C1 segment of cervical spinal cord (tissue), 14 donors: ENCODE data around the gene AGAP3.
A peak's percentile ranks its signal among the peaks of the same experiment; 100 is the strongest.

ENCODE experiments used
- DNase-seq, 14 donors: peaks; one replicate each; lab custom pipeline; 2025; lab: John Stamatoyannopoulos, UW

AGAP3 gene

DNA sequence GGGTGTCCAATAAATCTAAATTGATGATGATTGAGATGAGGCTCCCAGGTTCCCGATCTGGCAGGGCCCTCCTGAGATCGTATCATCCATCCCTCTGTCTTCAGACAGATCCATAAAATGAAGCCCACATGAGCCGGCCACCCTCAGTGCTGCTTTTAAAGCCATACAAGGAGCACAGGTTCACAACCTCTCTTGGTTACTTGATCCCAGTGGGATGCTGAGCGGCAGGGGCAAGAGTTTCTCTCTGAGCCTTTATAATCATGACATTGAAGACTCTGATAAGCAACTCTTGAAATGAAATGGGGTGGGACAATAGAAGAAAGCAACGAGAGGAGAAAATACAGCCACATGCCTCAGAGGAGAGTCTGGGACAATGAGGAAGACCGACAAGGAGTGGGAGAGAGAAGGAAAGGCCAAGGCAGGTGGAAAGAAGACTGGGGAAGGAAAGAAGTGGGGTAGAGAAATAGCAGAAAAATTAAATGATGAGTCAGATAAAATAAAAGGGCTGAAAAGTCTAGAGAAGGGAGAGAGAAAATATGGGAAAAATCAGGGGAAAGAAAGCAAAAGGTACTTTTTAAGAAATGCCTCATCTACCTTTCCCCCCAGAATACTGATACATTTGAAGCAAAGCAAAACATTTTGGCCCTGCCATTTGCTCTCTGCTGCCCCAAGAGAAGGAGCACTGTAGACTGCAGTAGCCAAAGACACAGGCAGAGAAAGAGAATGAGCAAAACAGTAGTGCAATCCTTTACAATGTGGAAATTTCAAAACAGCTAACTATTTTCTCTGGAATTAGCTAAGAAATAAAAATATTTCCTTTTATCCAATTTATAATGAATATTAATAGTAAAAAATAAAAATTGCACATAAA lies 66.6 kb downstream of the AGAP3 start:
- DNase-seq, result no peak

DNA sequence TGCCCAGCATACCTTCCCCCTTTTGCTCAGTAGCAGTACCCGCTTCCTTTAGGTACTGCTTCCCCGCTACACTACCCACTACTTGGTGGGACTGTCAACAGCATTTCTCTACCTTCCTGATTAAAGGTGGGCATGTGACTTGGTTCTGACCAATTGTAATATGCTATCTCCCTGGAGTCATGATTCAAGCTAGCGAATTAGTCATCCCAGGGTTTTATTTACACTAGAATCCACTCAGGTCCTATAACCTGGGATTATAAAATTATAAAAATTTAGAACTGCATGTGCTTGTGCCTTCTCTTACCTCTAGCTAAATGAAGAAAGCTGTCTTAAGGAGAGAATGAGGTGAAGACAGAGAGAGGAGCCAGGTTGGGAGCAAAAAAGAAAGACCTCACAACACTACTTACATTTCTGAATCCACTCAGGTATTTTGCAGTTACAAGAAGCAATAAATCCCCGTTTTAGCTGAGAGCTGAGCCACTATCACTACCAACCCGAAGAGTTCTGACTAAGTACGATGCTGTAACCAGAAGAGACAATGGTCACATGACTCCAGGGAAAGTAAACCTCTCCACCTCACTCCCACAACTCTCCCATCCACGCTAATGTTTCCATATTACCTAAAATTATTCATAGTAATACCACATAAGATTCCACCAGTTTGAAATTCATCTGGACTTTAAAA lies 71.5 kb downstream of the AGAP3 start:
- DNase-seq, result no peak

DNA sequence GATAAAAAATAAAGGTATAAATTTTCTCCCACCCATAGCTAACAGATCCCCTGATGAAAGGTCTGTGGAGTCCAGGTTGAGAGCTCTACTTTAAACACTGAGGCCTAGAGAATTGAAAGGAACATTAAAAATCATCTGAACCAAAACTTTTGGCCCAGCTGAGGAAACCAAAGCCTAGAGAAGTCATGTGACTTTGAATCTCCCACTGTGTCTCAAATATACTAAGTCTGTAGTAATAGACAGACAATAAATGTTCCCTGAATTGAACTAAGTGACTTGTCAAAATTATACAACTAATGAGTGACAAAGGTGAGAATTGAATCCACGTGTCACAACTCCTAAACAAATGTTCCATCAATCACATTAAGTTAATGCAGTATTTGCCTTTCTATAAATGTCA lies 75.5 kb downstream of the AGAP3 start:
- no peak for DNase-seq

DNA sequence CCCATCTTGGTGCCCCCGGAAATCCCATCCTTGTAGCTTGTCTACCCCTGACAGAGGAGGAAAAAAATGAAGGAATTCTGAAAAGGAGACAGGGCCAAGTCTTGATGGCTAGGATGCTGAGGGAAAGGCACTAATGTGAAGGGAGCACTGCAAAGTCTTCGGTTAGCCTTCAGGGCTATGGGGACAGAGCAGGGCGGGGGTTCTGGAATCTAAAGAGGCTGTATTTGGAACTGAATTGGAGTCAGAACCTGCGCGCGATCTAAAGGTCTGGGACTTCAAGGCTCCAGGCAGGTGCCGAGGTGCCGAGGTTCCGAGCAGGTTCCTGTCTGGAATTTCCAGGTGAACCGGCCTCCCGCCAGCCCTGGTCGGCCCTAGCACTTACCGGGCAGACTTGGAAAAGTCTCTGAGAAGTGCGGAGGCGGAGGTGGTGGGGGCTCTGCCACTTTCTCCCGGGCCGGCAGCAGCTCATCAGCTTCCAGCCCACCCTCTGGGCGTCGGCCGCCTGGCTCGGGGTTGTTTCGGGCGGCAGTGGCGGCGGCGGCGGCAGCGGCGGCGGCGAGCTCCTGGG lies 80.4 kb downstream of the AGAP3 start:
- no peak for DNase-seq

DNA sequence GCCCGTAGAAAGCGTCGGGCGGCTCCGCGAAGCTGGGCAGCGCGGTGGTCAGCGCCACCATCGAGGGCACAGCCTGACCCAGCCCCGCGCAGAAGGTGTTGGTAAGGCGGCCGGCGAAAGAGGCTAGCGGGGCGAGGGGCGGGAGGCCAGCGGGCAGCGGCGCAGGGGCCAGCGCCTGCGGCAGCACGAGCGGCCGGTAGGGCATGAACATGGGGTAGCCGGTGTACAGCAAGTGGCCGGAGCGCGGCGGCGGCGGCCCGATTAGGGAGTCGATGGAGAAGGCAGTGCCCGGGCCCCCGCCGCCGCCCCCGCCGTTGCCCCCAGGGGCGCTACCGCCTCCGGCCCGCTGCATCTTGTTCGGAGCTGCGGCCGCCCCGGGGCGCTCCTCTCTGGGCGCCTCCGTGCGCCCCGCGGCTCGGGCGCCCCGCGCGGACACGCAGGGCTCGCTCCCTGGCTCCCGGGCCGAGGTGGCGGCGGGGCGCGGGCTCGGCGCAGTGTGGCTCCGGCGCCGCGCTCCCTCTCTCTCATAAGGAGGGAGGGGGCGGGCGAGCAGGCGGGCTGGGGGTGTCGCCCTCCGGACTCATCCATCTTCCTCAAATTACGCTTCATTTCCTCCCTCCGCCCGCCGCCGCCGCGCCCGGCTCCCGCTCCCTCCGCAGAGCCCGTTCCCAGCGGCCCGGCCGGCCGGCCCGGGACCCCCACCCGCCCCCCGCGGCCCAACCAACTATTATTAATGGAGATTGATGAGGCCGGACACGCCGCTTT lies 81.1 kb downstream of the AGAP3 start, which contains the start of gene GBX1:
Gene GBX1 (minus strand): TSS at position 498 of the 765 bp plus-strand sequence. CDS start 146 bp downstream, at position 352.
- no peak for DNase-seq

DNA sequence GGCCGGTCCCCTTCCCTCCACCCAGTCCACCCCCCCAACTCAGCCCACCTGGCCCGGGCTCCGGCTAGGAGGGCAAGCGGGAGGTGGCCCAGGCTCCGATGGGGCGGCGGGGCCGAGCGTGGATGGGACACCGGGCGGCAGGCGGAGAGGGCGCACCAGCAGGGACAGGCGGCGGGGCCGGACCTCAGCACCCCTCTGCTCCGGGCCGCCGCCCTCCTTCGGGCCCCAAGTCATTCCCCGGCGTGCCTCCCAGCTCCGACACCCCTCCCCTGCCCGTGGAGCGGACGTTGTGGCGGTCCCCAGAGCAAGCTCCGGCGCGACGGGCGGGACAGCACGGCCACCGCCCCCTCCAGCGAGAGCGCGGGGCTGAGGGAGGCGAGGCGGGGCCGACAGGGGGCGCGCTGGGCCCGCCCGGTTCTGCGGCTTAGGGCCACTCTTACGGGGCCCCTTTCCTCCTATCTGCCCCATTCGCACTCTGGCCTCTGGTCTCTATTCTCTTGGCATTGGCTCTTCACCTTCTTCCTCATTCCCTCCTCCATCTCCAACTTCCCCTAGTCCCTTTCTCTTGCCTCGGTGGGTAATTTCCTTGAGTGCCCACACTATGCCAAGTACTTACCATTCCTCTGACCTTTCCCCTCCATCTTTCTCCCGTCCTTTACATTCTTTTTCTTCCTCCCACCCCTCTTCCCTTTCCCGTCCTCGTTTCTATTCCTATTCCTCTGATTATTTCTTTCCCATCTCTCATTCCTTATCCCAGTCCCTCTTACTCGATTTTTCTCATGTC lies 81.9 kb downstream of the AGAP3 start:
- peak in 2 of 14 donors; percentile 8 to 19 for DNase-seq

DNA sequence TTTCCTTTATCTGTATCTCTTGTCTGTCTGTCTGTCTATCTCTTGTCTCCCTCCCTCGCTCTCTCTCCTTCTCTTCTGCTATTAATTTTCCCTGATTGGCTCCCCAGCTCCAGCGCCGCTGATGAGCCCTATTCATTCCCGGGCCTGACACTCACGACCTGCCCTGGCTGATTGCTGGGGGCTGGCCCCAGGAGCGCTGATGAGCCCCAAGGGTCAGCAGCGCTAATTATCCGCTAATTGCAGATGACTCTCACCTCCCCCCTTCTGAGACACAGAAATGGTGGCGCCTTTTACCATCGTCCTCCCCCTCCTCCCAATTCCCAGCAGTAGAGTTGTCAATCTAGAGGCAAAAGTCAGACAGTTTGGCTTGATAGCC lies 82.5 kb downstream of the AGAP3 start:
- no peak for DNase-seq

DNA sequence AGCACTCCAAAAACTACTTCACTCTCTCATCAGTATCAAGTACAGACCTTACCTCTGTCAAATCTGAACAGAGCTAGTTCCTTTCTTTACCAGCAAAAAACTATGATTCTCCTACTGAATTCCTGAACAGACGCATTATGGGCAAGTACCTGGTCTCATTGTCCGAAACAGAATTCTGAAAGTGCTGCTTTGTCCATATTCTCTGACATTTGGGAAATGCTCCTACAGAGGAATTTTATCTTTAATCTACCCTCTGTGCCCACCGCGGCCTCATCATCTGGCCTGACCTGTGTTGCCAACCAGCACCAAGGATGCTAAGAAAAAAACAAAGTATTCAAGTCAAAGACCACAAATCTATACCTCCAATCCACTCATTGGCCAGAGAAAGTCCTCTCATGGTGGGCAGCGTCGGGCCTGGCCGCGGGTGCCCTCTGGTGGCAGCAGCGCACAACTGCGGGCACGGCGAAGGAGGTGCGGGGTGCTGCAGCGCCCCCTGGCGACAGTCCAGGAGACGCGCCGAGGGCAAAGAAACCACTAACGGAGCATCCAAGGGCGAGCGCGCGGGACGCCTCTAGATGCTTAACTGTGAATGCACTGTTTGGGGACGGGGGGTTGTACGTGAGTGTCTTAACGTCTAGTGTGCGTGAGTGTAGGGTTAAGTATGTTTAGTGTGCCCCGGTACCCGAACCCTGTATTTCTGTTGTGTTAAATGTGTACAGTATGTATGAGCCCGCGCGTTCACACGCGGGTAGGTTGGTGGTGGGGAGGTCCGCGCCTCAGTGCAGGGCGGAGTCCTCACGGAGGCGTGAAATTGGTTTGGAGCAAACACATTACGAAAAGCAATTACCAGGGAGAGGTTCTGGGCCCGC lies 86.2 kb downstream of the AGAP3 start:
- DNase-seq, result peak in 13 of 14 donors; percentile 30 to 87 (median 62)

DNA sequence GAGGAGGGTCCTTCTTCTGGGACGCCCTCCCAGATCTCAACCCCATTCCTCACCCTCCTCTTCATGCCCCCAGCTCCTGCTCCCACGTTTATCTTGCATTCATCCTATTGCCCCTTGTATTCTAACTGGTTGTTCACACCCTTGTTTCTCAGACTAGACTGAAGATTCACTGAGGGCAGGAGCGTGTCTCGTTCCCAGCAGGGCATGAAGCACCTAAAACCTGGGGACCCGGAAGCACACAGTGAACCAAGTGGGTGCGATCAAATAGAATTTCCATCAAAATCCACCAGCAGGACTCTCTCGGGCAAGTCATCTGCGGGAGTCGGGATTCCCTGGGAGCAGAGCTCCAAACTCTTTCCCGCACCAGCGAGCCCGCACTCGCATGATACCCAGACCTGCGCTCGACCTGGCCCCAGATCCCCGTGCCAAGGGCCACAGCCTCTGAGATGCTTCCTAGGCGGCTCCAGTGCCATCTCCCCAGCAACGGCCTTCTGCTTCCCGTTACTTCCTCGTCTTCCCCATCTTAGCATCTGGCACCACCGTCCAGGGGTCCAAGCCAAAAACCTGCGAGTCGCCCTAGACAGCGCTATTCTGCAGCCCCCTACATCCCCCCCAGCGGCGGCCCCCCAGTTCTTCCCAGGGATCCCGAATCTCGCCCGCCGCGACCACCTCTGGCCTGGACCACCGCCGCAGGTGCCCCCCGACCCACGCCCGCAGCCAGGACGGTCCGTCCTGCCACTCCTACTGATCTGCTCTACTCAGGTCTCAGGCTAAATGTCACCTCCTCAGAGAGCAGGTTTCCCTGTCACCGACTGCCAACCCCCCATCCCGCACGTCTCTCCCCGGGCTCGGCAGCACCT lies 87.3 kb downstream of the AGAP3 start:
- no peak for DNase-seq

DNA sequence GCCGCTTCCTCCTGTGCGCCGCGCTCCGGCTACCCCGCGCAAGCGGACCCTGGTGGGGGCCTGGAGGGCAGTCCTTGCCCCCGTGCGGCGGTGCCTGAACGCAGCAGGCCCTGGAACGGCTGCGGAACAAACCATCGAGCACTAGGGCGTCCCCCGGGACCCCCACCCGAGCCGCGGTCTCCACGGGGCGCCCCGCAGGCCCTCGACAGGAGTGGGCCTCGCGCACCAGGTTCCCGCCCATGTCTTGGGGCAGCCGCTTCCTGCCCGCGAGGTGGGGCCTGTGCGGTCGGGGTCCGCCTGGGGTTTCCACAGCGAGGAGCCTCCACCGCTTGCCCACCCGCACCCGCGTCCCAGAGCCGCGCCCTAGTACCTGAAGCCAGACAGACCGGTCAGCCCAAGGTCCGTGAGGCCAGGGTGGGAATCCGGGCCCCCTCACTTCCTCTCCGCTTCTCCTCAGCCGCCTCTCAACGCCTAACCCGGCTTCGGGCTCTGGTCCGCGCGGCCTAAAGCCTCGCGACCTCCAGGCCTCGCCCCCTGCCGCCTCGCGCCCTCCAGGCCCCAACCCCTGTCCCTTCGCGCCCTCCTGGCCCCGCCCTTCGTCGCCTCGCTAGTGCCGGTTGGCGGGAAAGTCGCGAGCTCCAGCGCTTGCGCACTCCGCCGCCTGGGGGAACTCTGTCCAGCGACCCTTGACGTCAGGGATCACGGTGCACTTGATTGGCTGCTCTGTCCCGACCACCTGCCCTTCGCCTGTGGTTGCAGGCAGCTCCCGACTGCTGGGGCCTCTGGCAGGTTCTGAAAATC lies 88.2 kb downstream of the AGAP3 start:
- peak in 3 of 14 donors; percentile 9 to 57 (median 11) for DNase-seq

DNA sequence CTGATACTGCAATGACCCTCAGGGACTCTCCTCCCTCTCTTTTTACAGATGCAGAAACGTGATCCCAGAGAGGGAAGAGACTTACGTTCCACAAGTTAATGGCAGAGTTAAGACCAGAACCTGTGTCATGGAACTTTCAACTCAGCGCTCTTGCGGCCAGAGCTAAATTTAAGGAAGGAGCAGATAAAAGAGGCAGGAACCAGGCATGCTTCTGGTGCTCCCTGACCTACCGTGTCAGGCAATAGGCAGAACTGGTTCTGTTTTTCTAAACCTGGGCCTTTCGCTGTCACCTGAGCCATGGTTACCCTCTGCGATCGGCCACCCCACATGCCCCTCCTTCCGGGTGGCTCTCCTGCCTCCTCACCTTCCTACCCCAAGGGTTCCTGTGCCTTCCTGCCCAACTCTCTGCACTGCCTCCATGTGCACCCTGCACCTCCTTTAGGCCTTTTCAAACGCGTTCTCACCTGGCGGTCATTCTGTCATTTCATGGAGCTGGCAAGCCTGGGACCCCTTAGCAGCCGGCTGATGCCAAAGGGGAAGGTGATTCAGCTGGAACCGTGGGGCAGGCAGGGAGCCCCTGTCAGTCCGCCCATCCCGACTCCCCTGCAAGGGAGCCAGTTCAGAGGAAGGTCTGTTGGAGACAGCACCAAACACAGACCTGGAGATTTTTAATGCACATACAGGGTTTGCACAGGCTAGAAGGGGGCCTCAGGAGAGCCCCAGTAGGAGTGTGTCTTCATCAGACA lies 88.9 kb downstream of the AGAP3 start:
- DNase-seq, result no peak

DNA sequence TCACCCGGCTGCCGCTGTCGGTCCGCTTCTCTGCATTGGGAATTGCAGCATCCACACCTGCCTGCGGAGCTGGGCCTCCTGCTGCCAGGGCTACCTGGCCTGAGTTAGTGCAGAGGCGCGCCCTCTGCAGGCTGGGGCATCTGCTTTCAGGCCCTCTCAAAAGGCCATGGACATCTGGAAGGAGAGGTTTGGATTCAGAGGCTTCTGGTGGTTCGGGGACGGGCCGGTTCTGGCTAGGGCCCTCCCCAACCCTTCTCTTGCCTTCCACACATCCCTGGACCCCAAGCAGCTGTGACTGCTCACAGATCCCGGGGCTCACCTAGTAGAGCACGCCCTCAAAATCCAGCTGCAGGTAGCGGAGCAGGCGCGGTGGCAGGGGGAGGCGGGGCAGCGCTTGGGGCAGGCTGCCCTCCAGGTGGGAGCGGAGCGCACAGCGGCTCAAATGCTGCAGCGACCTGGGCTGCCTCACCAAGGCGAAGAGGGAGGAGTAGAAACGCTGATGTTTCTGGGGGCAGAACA lies 89.6 kb downstream of the AGAP3 start:
- DNase-seq, result no peak

DNA sequence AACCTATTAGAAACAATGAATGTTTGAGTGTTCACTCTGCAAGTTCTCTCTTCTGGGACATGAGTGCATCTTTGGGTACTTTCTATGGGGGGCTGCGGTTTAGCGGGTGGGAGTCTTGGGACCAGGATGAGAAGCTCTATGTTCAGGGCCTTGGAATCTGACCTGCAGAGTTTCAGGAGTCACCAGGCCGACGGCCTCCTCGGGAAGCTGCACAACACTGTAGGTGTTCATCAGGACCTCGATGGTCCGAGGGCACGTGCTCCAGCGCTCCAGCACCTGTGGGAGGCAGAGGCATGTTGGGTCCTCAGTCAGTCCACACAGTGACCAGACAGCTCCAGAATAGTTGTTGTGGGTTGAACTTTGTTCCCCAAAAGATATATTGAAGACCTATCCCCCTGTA lies 90.1 kb downstream of the AGAP3 start:
- DNase-seq, result no peak

DNA sequence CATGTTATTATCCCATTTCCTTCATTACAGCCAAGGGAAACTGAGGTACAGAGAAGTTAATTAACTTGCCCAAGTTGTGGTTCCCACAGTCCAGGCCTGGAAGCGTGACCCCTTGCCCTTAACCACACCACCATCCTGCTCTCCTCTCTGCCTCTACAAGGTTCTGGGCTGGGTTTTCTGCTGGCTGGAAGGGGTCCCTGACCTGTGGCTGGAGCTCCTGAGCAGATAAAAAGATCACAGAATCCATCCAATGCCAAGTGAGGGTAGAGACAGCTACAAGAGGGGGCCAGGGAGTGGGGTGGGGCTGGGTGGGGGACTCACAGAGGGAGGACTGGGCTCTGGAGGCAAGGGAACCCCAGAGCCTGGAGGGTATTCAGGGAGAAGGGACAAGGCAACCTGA lies 91.0 kb downstream of the AGAP3 start:
- DNase-seq, result no peak

DNA sequence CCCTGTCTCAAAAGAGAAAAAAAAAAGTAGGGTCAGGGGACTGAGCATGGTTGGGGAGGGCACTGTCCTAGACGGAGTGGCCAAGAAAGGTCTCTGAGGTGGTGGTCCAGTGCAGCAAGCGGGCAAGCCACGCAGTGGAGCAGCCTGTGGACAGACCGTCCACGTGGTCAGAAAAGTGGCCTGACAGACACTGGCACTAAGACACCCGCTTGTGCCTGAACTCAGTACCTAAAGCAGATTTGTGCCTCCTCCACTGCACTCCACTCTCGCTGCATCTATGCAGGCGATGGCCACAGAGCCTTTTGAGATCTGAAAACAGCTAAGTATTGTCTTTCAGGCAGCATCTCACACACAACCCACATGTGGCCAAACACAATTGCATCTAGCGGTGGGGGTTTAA lies 92.0 kb downstream of the AGAP3 start:
- no peak for DNase-seq

DNA sequence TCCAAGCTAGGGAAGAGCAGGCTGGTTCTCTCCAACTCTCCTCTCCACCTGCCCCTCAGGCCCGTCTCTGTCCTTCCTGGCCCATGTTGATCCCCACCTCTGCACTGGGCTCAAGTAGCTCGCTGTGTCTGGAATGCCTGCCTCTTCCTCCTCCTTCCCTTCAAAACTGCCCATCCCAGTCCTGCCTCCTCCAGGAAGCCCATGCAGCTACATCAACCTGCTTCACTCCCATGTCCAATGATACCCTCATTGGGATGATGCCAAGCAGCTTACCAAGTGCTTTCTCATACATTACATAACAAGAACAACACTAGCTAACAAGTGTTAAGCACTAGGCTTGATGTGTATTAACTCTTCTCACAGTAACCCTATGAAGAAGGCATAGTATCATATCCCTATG lies 92.6 kb downstream of the AGAP3 start:
- no peak for DNase-seq

DNA sequence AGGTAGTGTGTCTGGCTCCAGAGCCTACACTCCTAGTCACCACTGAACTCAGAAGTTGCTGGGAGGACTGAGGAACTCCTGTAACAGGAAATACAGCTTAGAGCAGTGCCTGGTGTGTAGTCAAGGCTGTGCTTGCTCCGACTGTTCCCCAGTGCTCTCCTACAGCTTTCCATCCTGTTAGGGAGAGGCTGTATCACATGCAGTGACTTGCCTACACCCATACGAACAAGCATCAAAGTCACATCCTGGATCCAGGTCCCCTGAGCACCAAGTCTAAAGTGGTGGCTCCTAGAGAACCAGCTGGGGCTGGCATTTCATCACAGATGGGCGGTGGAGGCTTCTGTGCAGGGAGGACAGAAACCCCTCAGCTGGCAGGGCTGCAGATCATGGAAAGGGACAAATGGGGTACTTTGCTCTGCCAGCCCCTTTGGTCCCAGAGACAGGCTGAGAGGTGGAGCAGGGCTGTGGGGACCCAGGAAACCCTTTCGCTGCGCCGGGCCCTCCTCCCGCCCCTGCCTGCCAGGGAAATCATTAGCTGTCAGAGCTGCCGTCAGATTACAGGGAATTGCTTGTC lies 93.1 kb downstream of the AGAP3 start:
- no peak for DNase-seq
